GM12891 (cell line): ENCODE data around the gene MSI2.

ENCODE experiments used
- DNase-seq: peaks from one replicate; pipeline ENCODE4 v3.0.0; 2011; ENCODE audit warnings: low spot score; ENCODE audit not compliant: insufficient read length
- FAIRE-seq: peaks from 2 replicates; lab custom pipeline; 2011; peaks lifted over from hg19 to GRCh38; lab: Jason Lieb, UNC
- PAX5 ChIP-seq: IDR thresholded peaks from 2 replicates; pipeline ENCODE4 v1.6.1; 2011; ENCODE audit warnings: low read length, moderate library complexity, mild to moderate bottlenecking; ENCODE audit not compliant: insufficient read depth, severe bottlenecking
- POLR2A ChIP-seq: IDR thresholded peaks from 2 replicates; pipeline ENCODE4 v1.6.1; 2011; ENCODE audit warnings: low read depth, low read length, control low read depth
- POLR2AphosphoS5 ChIP-seq: IDR thresholded peaks from 2 replicates; pipeline ENCODE4 v1.6.1; 2011; ENCODE audit warnings: low read depth, low read length, control low read depth
- POU2F2 ChIP-seq: IDR thresholded peaks from 2 replicates; pipeline ENCODE4 v1.6.1; 2011; ENCODE audit warnings: low read depth, mild to moderate bottlenecking, control low read depth, low read length, moderate library complexity
- SPI1 ChIP-seq: IDR thresholded peaks from 2 replicates; pipeline ENCODE4 v1.6.1; 2011; ENCODE audit warnings: low read depth, low read length, control low read depth
- TAF1 ChIP-seq: IDR thresholded peaks from 2 replicates; pipeline ENCODE4 v1.6.1; 2011; ENCODE audit warnings: low read depth, low read length, control low read depth

MSI2 gene

DNA sequence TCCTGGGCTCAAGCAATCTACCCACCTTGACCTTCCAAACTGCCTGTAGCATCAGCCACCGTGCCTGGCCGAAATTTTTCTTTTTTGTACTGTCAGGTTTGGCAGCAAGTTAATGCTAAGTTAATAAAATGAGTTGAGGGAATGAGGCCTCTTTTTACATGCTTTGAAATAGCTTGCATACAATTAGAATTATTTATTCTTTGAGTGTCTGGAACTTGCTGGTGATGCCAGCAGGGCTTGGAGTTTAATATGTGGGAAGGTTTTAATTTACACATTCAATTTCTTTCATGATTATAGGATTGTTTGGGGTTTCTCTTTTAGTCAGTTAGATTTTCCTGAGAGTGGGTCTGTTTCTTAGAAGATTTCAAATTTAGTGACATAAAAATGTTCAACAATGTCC, 31.2 kb upstream of the MSI2 start:
- FAIRE-seq = no peak
- no peak for TF ChIP-seq POLR2A
- TF ChIP-seq TAF1 = no peak
- TF ChIP-seq POU2F2 = no peak
- TF ChIP-seq PAX5 = no peak
- no peak for TF ChIP-seq SPI1
- no peak for TF ChIP-seq POLR2AphosphoS5
- DNase-seq = no peak

DNA sequence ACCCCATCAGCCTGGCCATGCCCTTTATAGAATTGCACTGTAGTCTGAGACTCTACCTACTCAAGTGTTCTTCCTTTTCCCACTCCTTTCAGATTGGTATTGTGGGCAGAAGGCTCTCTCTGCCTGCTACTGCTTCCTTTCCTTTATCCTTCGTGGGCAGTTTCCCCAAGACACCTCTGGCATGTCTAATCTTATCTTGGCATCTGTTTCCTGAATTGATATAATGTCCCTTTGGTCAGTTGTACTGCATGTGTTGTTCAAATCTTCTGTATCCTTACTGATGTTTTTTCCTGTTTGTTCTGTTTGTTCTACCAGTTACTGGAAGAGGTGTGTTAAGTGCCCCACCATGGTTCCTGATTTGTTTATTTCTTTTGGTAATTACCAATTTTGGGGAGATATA, 29.5 kb upstream of the MSI2 start:
- DNase-seq (no peak), FAIRE-seq (no peak)
- TF ChIP-seq PAX5 (no peak), POU2F2 (no peak), POLR2A (no peak), TAF1 (no peak), POLR2AphosphoS5 (no peak), SPI1 (no peak)

DNA sequence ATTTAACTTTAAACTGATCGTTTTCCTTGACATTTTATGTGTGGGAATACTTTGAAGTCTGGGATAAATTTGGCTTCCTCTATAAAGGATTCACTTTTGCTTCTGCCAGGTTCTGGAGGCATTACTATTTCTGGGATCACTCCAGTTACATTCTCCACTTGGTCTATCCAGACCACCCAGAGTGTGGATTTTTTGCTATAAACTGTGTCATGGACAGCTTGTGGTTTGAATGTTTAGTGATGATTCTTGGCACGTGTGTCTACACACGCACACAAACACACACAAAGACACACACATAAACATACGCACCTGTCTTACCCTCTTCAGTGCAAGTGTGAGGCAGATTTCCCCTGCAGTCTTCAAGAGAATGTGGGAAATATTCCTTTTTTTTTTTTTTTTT, 27.4 kb upstream of the MSI2 start:
- FAIRE-seq (no peak), DNase-seq (no peak)
- TF ChIP-seq POLR2AphosphoS5 (no peak), POU2F2 (no peak), TAF1 (no peak), POLR2A (no peak), PAX5 (no peak), SPI1 (no peak)

DNA sequence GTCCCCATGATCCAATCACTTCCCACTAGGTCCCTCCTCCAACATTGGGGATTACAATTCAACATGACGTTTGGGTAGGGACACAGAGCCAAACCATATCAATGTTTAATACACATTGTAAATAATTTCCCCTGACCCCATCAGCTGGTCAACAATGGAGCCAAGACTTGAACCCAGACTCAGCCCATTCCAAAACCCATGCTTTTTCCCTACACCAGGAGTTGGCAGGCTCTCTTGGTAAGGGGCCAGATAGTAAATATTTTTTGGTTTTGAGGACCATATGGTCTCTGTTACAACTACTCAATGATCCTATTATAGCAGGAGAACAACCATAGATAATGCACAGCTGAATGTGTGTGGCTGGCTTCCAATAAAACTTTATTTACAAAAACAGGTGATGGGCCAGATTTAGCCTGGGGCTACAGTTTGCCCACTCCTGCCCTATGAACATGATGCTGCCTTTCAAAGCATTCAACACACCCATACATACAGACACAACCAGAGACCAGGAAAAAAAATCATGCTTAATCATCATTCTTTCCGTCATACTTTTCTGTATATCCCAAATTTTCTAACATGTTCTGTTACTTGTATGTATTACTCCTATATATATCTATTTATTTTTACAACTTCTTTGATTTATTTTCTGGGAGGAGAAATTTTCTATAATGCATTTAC, 22.1 kb upstream of the MSI2 start:
- no peak for DNase-seq
- no peak for TF ChIP-seq POLR2A
- no peak for TF ChIP-seq PAX5
- no peak for TF ChIP-seq POLR2AphosphoS5
- TF ChIP-seq TAF1 = no peak
- TF ChIP-seq SPI1 = no peak
- TF ChIP-seq POU2F2 = no peak
- FAIRE-seq = no peak

DNA sequence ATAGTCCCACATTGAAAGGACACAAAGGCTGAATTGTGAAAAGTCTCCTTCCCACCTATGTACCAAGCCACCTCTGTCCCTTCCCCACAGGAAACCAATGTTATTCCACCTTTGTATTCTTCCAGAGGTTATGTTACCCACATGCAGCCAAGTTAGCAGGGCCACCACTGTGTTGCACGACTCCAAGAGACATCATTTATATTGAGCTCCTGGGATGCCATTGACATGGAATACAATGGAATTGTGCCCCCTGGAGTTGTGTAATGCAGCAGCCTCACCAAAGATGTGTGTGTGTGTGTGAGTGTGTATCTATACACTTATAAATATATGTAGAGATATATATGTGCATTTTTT, 21.6 kb upstream of the MSI2 start:
- DNase-seq (no peak), FAIRE-seq (no peak)
- TF ChIP-seq TAF1 = no peak
- TF ChIP-seq SPI1 = no peak
- TF ChIP-seq POLR2AphosphoS5 = no peak
- TF ChIP-seq POLR2A = no peak
- no peak for TF ChIP-seq PAX5

DNA sequence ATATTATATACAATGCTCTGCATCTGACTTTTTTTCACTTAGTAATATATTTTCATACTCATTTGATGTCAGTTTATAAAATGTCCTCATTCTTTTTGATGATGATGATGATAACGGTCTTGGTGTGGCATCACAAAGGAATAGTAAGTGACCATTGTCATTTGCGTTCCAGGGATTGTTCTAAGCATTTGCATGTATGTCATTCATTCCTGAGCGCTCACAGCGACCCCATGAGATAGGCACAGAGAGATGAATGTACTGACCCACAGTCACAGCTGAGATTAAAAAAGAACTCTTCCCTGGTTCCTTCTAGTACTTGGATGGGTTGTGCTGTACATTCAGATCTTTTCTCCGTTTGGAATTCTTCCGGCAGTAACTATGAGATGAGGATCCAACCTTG, 21.2 kb upstream of the MSI2 start:
- no peak for FAIRE-seq
- no peak for TF ChIP-seq PAX5
- no peak for TF ChIP-seq SPI1
- no peak for TF ChIP-seq POU2F2
- TF ChIP-seq POLR2AphosphoS5 = no peak
- TF ChIP-seq TAF1 = no peak
- no peak for TF ChIP-seq POLR2A
- no peak for DNase-seq

DNA sequence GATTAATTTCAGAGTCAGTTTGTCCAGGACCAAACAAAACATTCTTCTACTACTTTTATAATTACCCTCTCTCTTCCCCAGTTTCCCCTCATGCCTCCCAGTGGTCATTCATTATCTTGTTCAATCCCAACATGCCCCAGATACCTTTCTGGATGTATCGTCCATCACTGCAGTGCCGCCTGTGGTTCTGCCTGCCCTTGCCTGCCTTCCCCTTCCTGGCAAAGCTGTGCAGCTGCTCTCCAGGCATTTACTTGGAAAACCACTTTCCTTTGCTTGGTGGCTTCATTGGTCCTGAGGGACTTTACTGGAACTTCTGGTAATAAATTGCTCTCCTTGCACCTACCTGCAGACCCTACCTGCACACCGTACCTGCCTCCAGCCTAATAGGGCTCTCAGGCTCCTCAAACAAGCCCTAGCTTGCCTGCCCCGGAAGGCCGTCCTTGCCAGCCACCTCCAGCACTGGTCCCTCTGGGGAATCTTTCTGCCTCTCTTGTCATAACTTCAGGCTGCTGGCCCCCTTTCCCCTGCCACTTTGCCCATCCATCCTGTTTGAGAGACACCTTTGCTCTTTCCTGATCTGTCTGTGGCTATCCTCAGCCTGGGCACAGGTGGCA, 19.5 kb upstream of the MSI2 start:
- TF ChIP-seq POLR2AphosphoS5 (no peak), POLR2A (no peak), PAX5 (no peak), SPI1 (no peak), TAF1 (no peak), POU2F2 (no peak)
- DNase-seq (no peak), FAIRE-seq (no peak)

DNA sequence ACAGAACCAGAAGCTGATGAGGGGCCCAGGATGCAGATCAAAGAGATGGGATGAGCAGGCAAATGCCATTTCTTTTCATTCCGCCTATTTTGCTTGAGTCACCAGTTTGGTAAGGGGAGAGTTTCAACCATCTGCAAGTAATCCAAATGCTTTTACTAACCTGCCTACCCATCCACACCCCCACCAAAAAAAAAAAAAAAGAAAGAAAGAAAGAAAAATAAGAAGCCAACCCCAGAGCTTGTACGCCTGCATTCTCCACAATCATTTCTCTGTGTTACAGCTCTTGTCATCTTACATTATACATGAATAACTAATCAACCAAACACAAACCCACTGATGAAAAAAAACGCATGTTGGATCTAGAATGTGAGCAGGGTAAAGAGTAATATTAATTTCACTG, 15.7 kb upstream of the MSI2 start:
- FAIRE-seq (no peak), DNase-seq (no peak)
- TF ChIP-seq SPI1 (no peak), POLR2A (no peak), PAX5 (no peak), TAF1 (no peak), POLR2AphosphoS5 (no peak), POU2F2 (no peak)

DNA sequence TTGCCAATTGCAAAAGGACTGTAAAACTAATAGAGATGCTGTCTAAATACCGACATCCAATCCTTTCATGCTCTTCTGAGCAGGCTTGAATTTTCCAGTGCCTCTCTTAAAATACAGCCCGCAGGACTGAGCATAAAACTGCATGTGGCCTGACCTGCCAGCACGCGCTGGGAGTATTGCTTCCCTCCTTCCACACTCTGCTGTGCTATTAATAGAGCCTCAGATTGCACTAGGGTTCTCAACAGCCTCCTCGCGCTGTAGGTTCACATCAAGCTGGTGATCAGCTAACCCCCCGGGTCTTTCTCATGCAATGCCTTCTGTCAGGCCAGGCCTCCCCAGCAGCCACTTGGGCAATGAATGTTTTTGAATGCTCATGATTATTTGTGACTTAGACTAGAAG, 14.2 kb upstream of the MSI2 start:
- FAIRE-seq (no peak), DNase-seq (no peak)
- TF ChIP-seq SPI1 = no peak
- no peak for TF ChIP-seq TAF1
- TF ChIP-seq POLR2AphosphoS5 = no peak
- no peak for TF ChIP-seq POLR2A
- no peak for TF ChIP-seq PAX5
- TF ChIP-seq POU2F2 = no peak

DNA sequence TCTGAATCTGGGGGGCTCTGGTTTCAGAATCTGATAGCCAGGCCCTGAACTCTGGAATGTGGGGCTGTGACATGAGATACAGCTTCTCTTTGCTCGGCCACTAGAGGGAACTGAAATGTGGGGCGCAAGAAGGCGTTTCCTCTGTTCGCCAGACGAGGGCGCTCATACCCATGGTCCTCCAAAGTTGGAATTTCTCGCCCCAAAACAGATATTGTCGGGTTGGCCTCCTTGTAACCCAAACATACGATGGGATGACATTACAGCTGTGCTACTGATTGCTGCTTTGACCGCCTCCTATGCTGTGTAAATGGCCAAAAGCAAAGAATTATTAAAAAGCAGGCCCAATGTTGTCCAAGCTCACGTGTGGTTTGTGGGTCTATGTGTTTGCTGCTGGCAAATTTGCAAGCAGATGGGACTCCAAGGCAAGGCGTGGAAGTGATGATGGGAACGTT, 13.1 kb upstream of the MSI2 start:
- no peak for TF ChIP-seq SPI1
- FAIRE-seq (peak; percentile 92), DNase-seq (peak; percentile 53)
